ENCODE data around the gene C1QB.

- TF ChIP-seq CTCF (conservative IDR thresholded peaks at IDR 0.05; ENCODE audit: low read depth, low read length) (no peak), ELK1 (IDR thresholded peaks at IDR 0.05; ENCODE audit: borderline replicate concordance, low read depth, low read length) (no peak), CHD1 (IDR thresholded peaks at IDR 0.05; ENCODE audit: low read depth, low read length) (no peak), USF2 (IDR thresholded peaks at IDR 0.05; ENCODE audit: low read depth, low read length) (no peak), POLR2A (IDR thresholded peaks at IDR 0.05; ENCODE audit: low read depth, low read length) (no peak), RAD21 (IDR thresholded peaks at IDR 0.05; ENCODE audit: low read length) (no peak), SMC3 (IDR thresholded peaks at IDR 0.05; ENCODE audit: low read depth, low read length) (no peak), RCOR1 (IDR thresholded peaks at IDR 0.05; ENCODE audit: insufficient replicate concordance, low read length) (no peak)
These were observed 13.4 kb downstream of the C1QB start for GRCh38 chr1:22666412-22666811.
